Neutrophil (primary cell): ENCODE measurements around the gene C14orf132.

Experiments
- H3K27ac ChIP-seq: fragments of 200-600 bp; sonication (generic); 2 replicates; pipeline ENCODE4 v1.5.1; 2016; ENCODE audit warnings: mild to moderate bottlenecking, moderate library complexity
- H3K27me3 ChIP-seq: fragments of 200-600 bp; sonication (generic); 2 replicates; pipeline ENCODE4 v1.6.0; 2016; ENCODE audit warnings: mild to moderate bottlenecking
- H3K36me3 ChIP-seq: fragments of 200-600 bp; sonication (generic); 2 replicates; pipeline ENCODE4 v1.5.1; 2017
- H3K4me1 ChIP-seq, 2 experiments: fragments of 200-600 bp in 1 of 2; sonication (generic) in 1 of 2; 1 replicate in 1 of 2; 2 replicates in 1 of 2; pipeline versions ENCODE4 v1.5.1 to v1.6.1; 2013 to 2016; ENCODE audit warnings: low read depth in 1 of 2, low read length in 1 of 2, mild to moderate bottlenecking in 1 of 2, moderate library complexity in 1 of 2; ENCODE audit not compliant: control insufficient read depth in 1 of 2, insufficient read depth in 1 of 2
- H3K4me3 ChIP-seq, 2 experiments: fragments of 200-600 bp in 1 of 2; sonication (generic) in 1 of 2; 1 replicate in 1 of 2; 2 replicates in 1 of 2; pipeline ENCODE4 v1.5.1; 2013 to 2016; ENCODE audit warnings: low read depth in 1 of 2, low read length in 1 of 2, mild to moderate bottlenecking in 1 of 2, moderate library complexity in 1 of 2
- H3K9me3 ChIP-seq: fragments of 200-600 bp; sonication (generic); 2 replicates; pipeline ENCODE4 v1.5.1; 2016
- TF ChIP-seq, protein P1 (sequence below): fragments of 200-600 bp; sonication (generic); IDR thresholded peaks from 2 replicates; pipeline ENCODE4 v1.5.1; 2016; ENCODE audit warnings: antibody characterized with exemption

C14orf132 gene

DNA sequence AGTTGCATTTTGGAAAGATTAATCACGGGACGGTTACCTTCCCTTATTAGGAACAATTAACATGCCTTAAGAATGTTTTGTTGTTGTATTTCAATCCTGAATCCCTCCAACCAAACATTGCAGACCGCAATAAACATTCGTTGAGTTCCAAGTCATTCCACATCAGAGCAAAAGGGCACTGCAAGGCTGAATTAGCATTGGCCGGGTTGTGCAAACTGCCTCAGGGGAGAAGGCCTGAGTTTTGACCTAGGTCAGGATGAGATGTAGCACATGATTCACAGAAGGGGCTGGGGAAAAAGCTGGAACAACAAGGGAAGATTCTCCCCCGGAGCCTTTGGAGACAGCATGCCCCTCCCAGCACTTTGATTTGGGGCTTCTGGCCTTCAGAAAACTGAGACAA is 83.3 kb downstream of the C14orf132 start:
- TF ChIP-seq, protein P1, sequence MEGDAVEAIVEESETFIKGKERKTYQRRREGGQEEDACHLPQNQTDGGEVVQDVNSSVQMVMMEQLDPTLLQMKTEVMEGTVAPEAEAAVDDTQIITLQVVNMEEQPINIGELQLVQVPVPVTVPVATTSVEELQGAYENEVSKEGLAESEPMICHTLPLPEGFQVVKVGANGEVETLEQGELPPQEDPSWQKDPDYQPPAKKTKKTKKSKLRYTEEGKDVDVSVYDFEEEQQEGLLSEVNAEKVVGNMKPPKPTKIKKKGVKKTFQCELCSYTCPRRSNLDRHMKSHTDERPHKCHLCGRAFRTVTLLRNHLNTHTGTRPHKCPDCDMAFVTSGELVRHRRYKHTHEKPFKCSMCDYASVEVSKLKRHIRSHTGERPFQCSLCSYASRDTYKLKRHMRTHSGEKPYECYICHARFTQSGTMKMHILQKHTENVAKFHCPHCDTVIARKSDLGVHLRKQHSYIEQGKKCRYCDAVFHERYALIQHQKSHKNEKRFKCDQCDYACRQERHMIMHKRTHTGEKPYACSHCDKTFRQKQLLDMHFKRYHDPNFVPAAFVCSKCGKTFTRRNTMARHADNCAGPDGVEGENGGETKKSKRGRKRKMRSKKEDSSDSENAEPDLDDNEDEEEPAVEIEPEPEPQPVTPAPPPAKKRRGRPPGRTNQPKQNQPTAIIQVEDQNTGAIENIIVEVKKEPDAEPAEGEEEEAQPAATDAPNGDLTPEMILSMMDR = no peak
- no peaks in the 10 kb centered on the region for H3K36me3 ChIP-seq
- H3K4me1 ChIP-seq = peaks cover 13 to 22% of the 10 kb centered on the region in 2 experiments
- H3K9me3 ChIP-seq = no peaks in the 10 kb centered on the region
- no peak overlapping the region for H3K4me3 ChIP-seq
- H3K27me3 ChIP-seq = peaks cover 8% of the 10 kb centered on the region
- H3K27ac ChIP-seq = no peak overlapping the region

DNA sequence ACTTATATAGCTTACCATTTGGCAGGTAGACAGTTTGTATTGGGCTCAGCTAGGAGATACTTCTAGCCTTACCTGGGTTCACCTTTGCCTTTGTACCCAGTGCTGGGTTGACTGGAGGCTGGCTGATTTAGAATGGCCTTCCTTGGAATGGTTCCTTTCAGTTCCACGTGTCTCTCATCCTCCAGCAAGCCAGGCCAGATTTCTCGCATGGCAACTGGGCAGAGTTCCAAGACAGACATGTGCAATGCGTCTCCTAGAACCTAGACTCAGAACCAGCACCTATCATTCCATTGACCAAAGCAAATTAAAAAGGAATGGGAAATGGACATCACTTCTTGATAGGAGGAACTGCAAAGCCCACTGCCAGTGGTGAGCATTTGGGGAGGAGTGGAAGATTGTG is 86.4 kb downstream of the C14orf132 start:
- Histone ChIP-seq H3K36me3 (no peaks in the 10 kb centered on the region), H3K4me1 (peaks cover 19 to 53% of the 10 kb centered on the region in 2 experiments), H3K27me3 (peaks cover 3% of the 10 kb centered on the region), H3K9me3 (no peaks in the 10 kb centered on the region), H3K4me3 (no peak overlapping the region), H3K27ac (peak overlapping the region; percentile 56)
- TF ChIP-seq, protein P1 = no peak

GRCh38 chr14:96126339-96126782 is 87.2 kb downstream of the C14orf132 start:
- H3K27ac ChIP-seq = peak overlapping the region; percentile 56

GRCh38 chr14:96126783-96127271 is 87.7 kb downstream of the C14orf132 start:
- Histone ChIP-seq H3K4me1 (peaks cover 29 to 66% of the 10 kb centered on the region in 2 experiments), H3K27me3 (no peaks in the 10 kb centered on the region), H3K4me3 (peak overlapping the region in 1 of 2 experiments; percentile 16), H3K9me3 (no peaks in the 10 kb centered on the region), H3K27ac (peak overlapping the region; percentile 56), H3K36me3 (no peaks in the 10 kb centered on the region)
- TF ChIP-seq, protein P1 = no peak

More at GRCh38 chr14:96126339-96126782, 87.2 kb downstream of the C14orf132 start:
- Histone ChIP-seq H3K27me3 (no peaks in the 10 kb centered on the region), H3K36me3 (no peaks in the 10 kb centered on the region), H3K9me3 (no peaks in the 10 kb centered on the region), H3K4me1 (peaks cover 26 to 61% of the 10 kb centered on the region in 2 experiments), H3K4me3 (peak overlapping the region in 1 of 2 experiments; percentile 16)
- TF ChIP-seq, protein P1 = no peak

DNA sequence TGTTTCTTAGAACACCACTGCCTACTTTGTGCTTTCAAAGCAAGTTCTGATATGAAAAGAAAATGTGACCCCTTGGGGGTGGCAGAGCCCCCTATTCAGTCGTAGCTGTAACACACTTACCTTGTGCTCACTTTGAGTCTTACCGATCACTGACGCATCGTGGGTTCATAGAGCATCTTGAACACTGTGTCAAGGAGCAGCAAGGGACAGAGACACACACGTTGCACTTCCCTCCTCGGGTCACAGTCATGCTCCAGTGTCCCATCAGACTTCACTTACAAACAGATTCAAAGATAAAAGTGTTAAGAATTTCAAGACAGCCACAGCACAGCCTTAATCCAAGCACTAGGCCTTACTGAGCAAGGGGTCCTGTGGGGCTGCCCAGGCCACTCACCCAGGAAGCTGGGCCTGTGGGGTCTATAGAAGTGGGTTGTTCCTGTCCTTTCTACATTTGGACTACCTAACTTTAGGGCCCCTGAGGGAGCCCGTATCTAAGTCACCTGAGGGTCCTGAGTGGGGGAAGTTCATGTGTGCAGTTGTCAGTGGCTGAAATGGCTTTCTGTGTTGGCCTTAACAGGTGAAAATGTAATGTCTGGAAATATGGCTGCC is 90.1 kb downstream of the C14orf132 start:
- Histone ChIP-seq H3K36me3 (no peaks in the 10 kb centered on the region), H3K4me1 (peaks cover 29 to 72% of the 10 kb centered on the region in 2 experiments), H3K27me3 (no peaks in the 10 kb centered on the region), H3K9me3 (no peaks in the 10 kb centered on the region), H3K4me3 (no peak overlapping the region), H3K27ac (no peak overlapping the region)
- TF ChIP-seq, protein P1 = no peak
